SK-N-MC (cell line): ENCODE data around the gene FBXL17.

Source experiments
- EZH2 ChIP-seq: fragments of 200-600 bp; sonication (generic); IDR thresholded peaks from one replicate; pipeline ENCODE4 v1.6.1; 2017; ENCODE audit warnings: antibody characterized with exemption
- POLR2AphosphoS5 ChIP-seq: IDR thresholded peaks from 2 replicates; pipeline ENCODE4 v1.6.1; 2012; ENCODE audit warnings: mild to moderate bottlenecking, low read depth, low read length, borderline replicate concordance

DNA sequence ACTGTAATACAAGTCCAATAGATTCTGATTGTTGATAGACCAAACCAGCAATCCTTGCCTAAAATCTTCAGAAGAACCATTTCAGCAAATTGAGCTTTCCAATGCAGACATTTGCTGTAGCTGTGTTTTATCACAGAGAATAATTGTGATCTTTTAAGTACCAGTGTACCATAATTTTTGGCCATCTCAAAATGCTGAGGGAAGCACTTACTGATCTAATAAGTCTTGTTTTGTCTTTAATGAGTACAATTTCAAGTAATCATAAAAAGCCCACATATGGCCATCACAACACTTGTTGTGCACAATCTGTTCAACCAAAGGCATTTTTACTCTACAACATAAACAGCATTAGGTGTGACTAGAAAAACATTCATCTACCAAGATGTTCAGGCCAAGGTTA is 159.9 kb downstream of the FBXL17 start:
- TF ChIP-seq POLR2AphosphoS5 (no peak), EZH2 (no peak)
